NCI-H446 treated with DMSO at 0.1 percent for 48 hours (cell line): ENCODE results near the gene CHN2.
"Not testable (repeated sequence)": the region's sequence is repeated elsewhere in the genome, so short reads cannot be mapped to it uniquely, and the experiment has no call there.

ENCODE experiments used
- DNase-seq: peaks from one replicate; lab custom pipeline; 2025; lab: John Stamatoyannopoulos, UW

CHN2 gene

GRCh38 chr7:29189743-29190201 lies 4.8 kb upstream of the CHN2 start:
- no peak for DNase-seq

DNA sequence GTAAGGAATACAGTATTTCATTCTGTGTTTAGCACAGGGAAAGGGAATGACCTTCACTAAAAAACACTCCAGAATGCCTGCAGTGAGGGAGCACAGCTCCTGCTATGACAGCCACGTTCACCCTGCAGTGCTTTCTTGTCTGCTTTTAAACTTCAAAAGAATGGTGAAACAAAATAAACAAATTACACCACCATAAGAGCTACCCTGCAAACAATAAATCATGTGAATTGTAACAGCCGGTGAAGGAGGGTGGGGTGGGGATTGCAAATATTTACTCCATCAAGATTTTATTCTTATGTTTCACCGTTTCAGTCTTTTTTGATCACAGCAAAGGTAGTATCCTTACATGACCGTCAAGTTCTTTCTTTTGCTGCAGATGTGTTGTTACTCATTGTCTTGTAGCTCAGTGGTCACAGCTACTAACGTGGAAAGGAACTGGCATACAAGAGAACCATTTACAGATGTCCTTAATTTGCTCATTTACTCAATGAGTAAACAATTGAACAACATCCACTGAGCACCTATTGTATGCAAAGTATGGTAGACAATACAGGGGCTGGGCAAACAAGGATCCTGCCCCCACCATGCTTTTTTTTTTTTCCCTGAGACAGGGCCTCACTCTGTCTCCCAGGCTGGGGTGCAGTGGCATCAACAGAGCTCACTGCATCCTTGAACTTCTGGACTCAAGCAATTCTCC lies 4.1 kb upstream of the CHN2 start:
- no peak for DNase-seq

- DNase-seq = no peak
Measured at GRCh38 chr7:29192323-29192722, 2.3 kb upstream of the CHN2 start.

DNA sequence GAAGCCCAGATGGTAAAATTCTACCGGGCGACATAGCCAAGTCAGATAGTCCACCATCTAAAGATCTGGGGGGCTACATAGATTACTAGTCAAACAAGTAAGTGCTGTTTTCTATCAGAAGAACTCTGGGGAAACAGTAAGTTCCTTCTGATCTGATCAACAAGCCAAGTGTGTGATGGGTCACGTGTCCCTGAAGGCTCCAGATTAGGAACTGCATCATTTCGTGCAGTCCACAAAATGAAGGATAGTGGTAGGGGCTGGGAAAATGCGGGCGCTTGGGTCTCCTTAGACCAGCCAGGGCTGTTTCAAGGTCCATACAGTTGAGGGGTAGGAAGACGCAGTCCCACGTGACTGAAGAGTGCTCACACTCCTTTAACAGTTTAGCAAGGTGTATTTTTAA lies 1.8 kb upstream of the CHN2 start:
- DNase-seq = no peak

DNA sequence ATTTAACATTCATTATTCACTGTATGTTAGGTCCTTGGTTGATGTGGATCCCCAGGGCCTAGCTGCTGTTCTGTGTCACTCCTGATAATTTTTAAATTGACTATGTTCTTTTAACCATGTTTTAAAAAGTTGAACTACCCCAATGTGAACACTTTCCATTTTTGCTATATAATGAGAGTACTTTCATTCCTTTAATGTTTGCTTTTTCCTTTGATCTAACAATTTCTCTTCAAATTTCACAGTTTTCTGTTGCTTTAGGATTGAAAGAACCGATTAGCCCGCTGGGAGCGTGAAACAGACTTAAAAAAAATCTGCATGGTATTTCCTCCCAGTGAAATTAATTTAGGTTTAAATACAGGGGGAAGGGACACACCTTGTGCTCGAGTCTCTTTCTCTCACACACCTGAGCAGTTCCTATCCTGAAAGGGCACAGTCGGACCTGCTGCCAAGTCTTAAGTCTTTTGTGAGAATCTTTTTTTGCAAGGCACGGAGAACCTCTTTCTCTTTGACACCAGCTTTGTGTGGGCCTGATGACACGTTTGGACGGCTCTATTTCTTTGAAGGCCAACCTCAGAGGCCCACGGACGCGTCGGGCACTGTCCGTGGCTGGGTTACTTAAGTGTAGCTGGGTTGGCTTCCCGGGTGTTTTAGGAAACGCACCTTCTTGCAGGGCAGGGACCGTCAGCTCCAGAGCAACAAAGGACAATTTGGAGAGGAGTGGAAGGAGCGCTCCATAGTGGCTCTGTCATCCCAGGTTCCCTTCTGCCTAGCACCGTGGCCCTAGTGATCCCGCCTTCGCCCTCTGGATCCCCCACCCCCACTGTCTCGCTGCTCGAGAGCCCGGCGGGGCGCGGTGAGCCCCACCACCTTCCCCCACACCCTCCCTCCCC lies 1.0 kb upstream of the CHN2 start:
- DNase-seq = no peak

DNA sequence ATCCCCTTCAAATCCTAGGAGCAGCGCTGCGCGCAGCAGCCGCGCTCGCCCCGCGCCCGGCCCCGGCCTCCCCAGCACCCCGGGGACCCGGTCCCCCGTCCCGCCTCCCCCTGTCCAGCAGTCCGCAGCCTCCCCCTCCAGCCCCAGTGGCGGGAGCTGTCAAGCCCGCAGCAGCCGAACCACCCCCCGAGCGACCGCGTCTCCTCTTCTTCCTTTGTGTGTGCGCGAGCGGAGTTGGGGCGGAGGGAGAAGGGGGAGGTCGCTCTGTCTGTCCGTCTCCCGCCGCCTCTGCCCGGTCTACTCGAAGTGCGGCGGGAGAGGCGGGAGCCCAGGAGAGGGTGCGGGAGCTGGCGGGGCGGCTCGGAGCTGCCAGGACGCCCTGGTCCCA lies 375 bp upstream of the CHN2 start:
- DNase-seq = no peak

DNA sequence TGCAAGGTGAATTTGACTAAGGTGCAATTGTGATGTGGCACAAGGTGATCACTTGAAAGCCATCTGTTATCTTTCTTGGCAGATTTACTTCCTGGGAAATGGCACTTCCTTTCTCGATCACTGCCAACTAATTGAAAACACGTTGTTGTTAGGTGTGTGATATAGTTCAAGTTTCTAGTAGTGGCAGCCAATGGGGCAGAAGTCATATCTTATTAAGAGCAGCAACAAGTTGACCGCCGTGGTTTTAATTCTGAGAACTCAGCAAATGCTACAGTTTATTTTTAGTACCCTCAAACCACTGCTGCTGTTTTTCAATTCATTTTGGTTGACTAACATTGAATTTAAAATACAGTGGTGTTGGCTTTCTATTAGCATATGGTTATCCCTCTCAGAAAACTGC lies 1.6 kb downstream of the CHN2 start:
- DNase-seq = no peak

GRCh38 chr7:29196971-29197595 lies 2.5 kb downstream of the CHN2 start:
- no peak for DNase-seq

GRCh38 chr7:29197916-29198315 lies 3.3 kb downstream of the CHN2 start:
- no peak for DNase-seq

DNA sequence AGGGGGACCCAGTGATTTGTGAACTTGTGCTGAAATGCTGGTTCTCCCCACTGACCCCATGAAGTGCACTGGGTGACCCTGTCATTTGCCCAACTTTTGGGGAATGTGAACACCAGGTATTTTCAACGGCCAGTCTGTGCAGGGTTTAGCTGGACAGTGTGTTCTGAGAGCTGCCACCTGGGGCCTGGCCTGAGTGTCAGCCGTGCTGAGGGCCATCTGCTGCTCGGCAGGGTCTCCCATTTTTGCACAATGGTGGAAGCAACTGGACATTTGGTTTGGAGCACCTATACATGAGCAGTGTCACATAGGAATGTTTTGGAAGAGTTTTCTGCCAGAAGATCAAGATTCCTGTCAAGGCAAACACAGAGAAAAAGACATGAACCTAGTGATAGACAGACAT lies 5.2 kb downstream of the CHN2 start:
- DNase-seq = no peak

DNA sequence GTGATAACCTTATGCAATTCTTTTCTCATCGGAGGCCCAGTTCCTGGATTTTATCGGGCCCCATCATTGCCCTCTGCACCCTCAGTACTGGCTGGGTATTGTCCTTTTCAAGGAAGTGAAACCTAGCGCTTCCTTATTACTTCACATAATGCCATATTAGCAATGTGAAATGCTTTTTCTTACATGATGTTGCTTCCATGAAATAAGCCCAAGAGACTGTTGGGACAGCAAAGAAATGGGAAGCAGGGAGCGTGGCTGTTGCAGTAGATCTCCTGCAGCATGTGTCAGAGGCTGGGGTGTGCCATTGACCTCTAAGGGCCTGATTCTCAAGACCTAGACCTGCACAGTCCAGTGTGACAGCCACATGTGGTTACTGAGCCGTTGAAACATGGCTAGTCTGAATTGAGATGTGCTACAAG lies 8.1 kb downstream of the CHN2 start:
- no peak for DNase-seq

- DNase-seq = no peak
Measured at GRCh38 chr7:29204491-29205272, 10.1 kb downstream of the CHN2 start.

- no peak for DNase-seq
Measured at GRCh38 chr7:29207162-29207801, 12.7 kb downstream of the CHN2 start.

GRCh38 chr7:29208410-29209250 lies 14.1 kb downstream of the CHN2 start:
- DNase-seq = no peak

DNA sequence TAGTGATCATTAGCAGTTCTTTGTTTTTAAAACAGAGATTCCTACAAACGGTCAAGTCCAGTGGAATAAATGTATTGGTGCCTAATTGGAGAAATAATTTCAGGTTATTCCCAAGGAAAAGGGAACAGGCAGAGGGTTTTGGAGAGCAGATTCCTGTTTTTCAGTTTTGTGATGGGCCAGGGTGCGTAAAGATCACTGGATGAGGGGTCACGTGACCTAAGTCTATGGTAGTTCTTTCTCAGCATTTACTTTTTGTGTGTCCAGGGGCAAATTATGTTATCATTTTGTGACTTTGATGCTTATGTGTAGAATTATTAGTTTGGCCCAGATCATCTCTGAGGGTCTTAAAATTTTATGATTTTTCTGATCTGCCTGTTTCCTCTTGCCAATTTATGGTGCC lies 15.2 kb downstream of the CHN2 start:
- no peak for DNase-seq

- not testable (repeated sequence) for DNase-seq
Measured at GRCh38 chr7:29212736-29213135, 18.2 kb downstream of the CHN2 start.

GRCh38 chr7:29214056-29214455 lies 19.5 kb downstream of the CHN2 start:
- DNase-seq = no peak

GRCh38 chr7:29214816-29215215 lies 20.2 kb downstream of the CHN2 start:
- DNase-seq = no peak

DNA sequence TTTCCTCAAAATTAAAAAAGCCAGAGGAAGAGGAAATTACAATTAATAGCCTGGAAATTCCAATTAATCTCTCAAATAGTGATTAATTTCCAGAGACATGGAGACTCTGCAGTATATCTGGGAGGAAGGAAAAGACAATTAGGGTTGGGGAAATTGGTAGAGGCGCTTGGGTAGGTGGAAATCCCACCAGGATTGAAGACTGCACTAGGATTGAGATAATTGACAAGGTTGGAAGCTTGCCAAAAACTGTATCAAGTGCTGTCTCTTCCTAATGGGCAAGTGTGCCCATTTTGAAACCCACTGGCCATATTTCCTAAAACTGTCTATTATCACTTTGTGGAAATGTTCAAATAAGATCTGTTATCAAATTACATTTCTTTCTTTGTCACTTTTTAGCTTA lies 21.6 kb downstream of the CHN2 start:
- no peak for DNase-seq

DNA sequence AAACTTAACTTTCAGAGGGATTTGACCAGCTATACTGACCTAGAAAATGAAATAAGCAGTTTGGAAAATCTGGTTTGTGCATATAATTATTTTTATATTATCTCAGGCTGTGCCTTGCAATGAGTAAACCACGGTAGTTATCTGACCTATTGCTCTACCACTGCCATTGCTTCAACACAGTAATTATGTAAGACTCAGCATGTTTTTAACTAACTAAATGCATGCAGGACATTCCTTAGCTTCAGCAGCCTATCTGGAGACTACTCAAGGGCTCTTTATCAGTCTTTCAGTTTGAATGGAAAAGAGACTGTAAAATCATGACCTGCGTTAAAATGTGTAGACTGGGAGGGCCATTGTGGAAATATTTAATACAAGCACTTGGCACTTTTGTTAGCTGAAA lies 22.5 kb downstream of the CHN2 start:
- no peak for DNase-seq

- no peak for DNase-seq
Measured at GRCh38 chr7:29224726-29225125, 30.2 kb downstream of the CHN2 start.
